NCI-H2227 (cell line): ENCODE data around the gene RDX.
A peak's percentile ranks its signal among the peaks of the same experiment; 100 is the strongest.

Experiments
- DNase-seq: peaks from one replicate; lab custom pipeline; 2025; ENCODE audit not compliant: unreplicated experiment; lab: John Stamatoyannopoulos, UW

Gene RDX

DNA sequence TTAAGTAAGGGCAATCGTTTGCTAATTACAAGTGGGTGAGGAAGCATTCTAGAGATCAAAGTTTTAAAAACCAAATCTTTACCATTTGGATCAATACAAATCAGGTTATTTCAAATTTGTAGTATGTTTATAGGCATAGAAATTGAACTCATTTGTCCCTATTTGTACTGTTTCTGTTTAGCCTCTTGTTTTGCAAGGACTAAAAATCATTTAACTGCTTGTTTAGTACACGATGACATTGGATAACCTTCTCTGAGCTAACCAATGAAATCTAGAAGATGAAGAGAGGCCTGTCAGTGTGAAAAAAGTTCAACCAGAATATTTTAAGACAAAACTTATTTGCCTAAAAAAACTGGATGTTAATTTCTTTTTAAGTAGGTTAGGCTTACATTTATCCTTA is 163.3 kb downstream of the RDX start:
- no peak for DNase-seq

- peak; percentile 5 for DNase-seq
These were observed 164.9 kb downstream of the RDX start for GRCh38 chr11:110131386-110132123.

GRCh38 chr11:110130642-110131238 is 165.7 kb downstream of the RDX start:
- peak; percentile 85 for DNase-seq

DNA sequence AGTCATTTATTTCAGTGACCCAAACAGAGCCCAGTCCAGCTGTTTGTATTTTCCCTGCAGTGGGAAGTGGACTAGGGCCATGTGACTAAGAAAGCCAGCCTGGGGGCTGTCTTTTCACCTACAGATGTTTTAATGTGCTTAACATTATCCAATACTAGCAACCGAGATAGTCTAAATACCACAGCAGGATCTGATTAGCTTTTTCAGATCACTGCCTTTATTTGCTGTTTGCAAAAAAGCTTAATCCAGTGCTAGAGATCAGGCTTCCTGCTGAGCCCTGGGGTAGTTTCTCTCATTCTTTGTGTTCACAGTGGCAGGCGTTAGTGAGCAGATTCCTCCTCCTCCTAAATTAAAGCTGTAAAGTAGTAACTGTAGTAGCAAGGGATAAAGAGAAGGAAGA is 168.3 kb downstream of the RDX start:
- DNase-seq = peak; percentile 14

- DNase-seq = no peak
These were observed 169.5 kb downstream of the RDX start for GRCh38 chr11:110126936-110127335.

DNA sequence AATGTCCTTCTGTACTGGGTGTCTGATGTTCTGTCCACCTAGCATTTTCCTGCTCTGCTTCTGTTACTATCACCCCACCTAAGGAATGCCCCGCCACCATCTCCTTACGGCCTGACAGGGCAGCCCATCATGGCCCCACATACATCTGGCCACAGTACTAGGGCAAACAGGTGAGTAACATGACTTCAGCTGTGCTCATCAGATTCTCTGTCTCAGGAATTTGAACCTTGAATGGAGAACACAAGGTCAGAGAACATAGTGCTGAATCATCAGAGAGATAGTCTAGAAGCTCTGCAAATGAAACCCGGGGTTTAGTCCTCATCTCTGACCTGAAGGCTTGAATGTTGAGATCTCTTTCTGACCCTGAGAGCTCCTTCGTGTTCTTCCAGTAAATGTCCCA is 170.8 kb downstream of the RDX start:
- DNase-seq = no peak
